Bronchial epithelial cell (primary cell): ENCODE data around the gene CHN2. TPM values are rescaled to one million over a fixed set of nuclear protein-coding genes. Genes with fewer than 3 reads are reported as not detected.

ENCODE experiments used
- DNase-seq: peaks from one replicate; pipeline ENCODE4 v3.0.0-alpha.2; 2010; ENCODE audit warnings: low read depth
- FAIRE-seq: peaks from 2 replicates; lab custom pipeline; 2011; peaks lifted over from hg19 to GRCh38; lab: Jason Lieb, UNC
- H3K27me3 ChIP-seq: 2 replicates; pipeline ENCODE4 v1.5.1; 2011; ENCODE audit warnings: low read length; ENCODE audit not compliant: control insufficient read depth, insufficient read depth
- H3K36me3 ChIP-seq: 2 replicates; pipeline ENCODE4 v1.5.1; 2011; ENCODE audit warnings: low read length; ENCODE audit not compliant: control insufficient read depth, insufficient read depth
- H3K4me3 ChIP-seq: 2 replicates; pipeline ENCODE4 v1.5.1; 2011; ENCODE audit warnings: mild to moderate bottlenecking, low read depth, low read length, control low read depth
- total RNA-seq: library from RNA; depleted of rRNA; stranded (reverse); fragments of >200 nt; gene quantifications from 2 replicates; pipeline ENCODE4 v1.2.1, GENCODE V29; 2014
- TF ChIP-seq, protein P1 (sequence below): IDR thresholded peaks from 2 replicates; pipeline ENCODE4 v1.5.1; 2011; ENCODE audit warnings: mild to moderate bottlenecking, moderate library complexity, low read length, control low read depth, inconsistent platforms; ENCODE audit not compliant: insufficient read depth, severe bottlenecking

The CHN2 gene
- total RNA-seq, 1 donor from 2014 or later: 0.53 TPM

DNA sequence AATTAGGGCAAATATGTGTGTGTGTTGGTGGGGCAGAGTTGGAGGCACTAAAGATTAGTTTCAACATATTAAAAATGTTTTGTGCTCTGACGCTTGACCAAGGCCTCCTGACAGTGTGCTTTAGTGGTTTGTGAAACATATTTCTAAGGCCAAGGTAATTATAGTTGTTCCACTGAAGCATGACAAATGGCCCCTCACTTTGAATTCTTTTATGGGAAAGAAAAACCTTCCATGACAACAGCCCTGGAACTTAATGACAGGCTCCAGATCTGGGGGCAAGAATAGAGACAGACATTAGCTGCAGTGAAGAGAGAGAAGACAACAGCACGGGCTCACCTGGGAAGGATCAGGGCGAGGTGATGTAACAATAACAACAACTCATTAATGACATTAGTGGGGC is 155.8 kb downstream of the CHN2 start:
- Histone ChIP-seq H3K27me3 (no peaks in the 10 kb centered on the region), H3K36me3 (no peaks in the 10 kb centered on the region), H3K4me3 (no peak overlapping the region)
- DNase-seq (no peak), FAIRE-seq (no peak)
- TF ChIP-seq, protein P1, sequence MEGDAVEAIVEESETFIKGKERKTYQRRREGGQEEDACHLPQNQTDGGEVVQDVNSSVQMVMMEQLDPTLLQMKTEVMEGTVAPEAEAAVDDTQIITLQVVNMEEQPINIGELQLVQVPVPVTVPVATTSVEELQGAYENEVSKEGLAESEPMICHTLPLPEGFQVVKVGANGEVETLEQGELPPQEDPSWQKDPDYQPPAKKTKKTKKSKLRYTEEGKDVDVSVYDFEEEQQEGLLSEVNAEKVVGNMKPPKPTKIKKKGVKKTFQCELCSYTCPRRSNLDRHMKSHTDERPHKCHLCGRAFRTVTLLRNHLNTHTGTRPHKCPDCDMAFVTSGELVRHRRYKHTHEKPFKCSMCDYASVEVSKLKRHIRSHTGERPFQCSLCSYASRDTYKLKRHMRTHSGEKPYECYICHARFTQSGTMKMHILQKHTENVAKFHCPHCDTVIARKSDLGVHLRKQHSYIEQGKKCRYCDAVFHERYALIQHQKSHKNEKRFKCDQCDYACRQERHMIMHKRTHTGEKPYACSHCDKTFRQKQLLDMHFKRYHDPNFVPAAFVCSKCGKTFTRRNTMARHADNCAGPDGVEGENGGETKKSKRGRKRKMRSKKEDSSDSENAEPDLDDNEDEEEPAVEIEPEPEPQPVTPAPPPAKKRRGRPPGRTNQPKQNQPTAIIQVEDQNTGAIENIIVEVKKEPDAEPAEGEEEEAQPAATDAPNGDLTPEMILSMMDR: no peak

DNA sequence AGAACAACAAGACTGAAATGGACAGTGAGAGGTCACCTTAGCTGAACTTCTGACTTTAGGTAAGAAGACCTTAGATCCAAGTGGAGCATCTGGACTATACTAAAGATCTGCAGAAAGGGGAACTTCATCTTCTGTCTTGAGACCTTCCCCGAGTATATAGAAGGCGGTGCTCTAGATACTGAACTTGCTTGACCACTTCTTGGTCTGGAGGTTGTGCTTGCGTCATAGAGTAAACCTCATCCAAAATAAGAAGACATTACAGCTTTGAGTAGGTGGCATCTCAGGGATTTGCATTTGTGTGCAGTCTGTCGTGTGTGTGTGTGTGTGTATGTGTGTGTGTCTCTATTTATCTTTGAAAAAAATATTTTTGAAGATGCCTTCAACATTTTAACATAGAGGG is 157.5 kb downstream of the CHN2 start:
- FAIRE-seq: no peak
- TF ChIP-seq, protein P1: no peak
- no peaks in the 10 kb centered on the region for H3K27me3 ChIP-seq

DNA sequence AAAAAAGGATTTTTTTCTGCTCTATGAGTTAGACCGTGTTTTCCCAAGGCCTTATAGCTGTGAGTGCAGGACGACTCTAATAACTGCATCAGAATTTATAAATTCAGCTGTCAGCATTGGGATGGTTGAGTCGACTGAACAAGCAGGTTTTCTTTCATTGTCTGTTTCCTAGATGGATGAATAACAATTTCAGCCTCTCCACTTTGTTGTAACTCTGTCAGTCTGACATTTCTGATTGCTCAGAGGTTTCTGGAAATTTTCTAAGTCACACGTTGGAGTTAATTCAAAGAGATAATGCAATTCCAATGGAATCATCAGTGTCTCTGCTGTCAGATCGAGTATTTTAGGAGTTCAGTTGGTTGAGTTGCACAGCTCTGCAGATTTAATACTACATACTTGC is 159.2 kb downstream of the CHN2 start:
- H3K27me3 ChIP-seq: no peaks in the 10 kb centered on the region
- no peak for DNase-seq
- TF ChIP-seq, protein P1: no peak
- no peak for FAIRE-seq
- no peaks in the 10 kb centered on the region for H3K36me3 ChIP-seq
- H3K4me3 ChIP-seq: no peak overlapping the region

More for the DNA sequence above, 157.5 kb downstream of the CHN2 start:
- no peaks in the 10 kb centered on the region for H3K36me3 ChIP-seq
- no peak overlapping the region for H3K4me3 ChIP-seq
- DNase-seq: no peak

DNA sequence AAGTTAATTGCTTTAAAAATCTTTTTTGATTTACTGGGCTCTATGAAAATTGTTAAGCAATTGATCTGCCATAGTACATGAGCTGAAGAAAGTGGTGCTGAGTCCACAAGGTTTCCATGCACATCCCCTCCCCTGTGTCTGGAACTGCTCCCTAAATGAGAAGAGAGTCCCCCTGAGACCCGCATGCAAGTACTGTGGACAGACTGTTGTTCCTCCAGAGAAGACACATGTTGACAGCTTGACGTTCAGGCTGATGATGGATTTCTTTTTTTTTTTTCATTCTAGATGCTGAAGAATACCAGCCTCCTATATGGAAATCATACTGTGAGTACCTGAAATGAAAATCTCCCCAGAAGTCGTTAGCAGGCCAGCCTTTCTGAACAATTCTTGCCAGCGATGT is 159.8 kb downstream of the CHN2 start:
- TF ChIP-seq, protein P1: no peak

DNA sequence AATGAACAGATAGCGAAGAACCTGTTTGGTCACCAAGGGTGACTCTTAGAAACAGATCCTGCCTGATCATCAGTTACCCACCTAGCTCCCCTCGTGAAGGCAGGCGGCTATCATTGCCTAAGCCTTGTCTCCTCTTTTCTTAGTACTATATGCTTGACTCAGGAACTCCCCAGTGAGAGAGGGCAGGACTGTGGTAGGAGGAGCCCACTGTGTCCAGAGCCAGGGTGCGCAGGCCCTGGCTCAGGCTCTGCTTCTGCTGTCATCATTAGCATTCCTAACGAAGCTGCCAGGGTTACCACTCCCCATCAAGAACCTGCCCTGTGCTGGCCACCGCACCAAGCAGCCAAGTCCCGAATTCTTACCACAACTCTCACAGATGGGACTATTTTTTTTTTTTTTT is 160.8 kb downstream of the CHN2 start:
- Histone ChIP-seq H3K27me3 (no peaks in the 10 kb centered on the region), H3K4me3 (no peak overlapping the region), H3K36me3 (no peaks in the 10 kb centered on the region)
- no peak for FAIRE-seq
- TF ChIP-seq, protein P1: no peak
- DNase-seq: no peak

More for the DNA sequence above, 159.8 kb downstream of the CHN2 start:
- Histone ChIP-seq H3K4me3 (no peak overlapping the region), H3K36me3 (no peaks in the 10 kb centered on the region), H3K27me3 (no peaks in the 10 kb centered on the region)
- no peak for DNase-seq
- no peak for FAIRE-seq

DNA sequence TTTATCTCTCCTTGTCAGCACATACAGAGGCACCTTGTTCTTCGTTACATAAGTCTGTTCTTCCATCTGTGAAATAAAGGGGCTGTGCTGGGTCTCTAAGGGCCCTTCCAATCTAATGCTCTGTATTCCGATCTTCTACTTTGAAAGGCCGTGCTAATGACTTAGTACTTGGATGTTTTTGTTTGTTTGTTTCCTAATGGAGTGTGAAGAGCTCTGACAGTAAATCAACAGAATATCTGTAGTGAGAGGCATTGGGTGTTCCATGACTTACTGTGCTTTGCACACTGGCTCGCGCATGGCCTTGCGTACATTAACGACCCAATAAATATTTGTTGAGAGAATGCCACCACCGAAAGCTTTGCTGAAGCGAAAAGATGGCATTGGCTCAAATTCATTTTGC is 162.1 kb downstream of the CHN2 start:
- H3K4me3 ChIP-seq: no peak overlapping the region
- no peaks in the 10 kb centered on the region for H3K36me3 ChIP-seq
- peaks cover 3% of the 10 kb centered on the region for H3K27me3 ChIP-seq
- DNase-seq (no peak), FAIRE-seq (no peak)
- TF ChIP-seq, protein P1: no peak
